Stromal cell of bone marrow (primary cell): Measurements from ENCODE around the gene FGD4.

Source experiments
- DNase-seq: peaks from one replicate; pipeline ENCODE4 v3.0.0-alpha.2; 2012; ENCODE audit warnings: low read depth

FGD4 gene

DNA sequence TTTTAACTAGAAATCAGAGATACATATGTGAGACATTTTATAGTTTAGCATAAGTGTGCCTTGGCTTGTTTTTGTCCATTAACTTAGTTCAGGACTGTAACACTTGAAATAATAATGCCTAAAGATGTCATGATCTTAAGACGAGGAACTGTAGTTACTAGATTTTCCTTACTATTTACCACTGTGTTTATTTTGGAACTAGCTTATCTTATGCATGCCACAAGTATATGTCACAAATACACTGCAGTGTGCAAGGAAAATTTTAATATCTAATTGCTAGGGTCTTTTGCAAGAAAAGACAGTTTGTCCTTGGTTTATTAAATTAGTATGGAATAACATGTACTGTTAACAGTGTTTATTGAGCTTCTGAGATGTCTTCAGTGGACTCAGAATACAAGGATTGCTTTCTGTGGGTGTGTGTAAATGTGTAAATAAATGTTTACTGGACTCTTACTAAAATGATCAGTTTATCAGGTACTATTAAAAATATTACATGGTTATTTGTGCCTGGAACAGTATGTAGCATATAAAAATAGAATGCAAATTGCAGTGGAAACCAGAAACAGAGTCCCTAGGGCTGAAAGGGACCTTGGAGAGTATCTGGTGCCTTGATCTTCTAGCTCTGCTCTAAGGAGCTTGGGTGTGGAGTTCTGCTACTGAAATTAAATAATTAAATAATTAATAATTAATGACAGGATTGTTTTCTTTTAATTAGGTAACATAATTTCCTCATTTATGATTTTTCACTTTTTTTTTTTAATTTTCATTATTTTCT lies 58.1 kb downstream of the FGD4 start:
- peak; percentile 6 for DNase-seq

DNA sequence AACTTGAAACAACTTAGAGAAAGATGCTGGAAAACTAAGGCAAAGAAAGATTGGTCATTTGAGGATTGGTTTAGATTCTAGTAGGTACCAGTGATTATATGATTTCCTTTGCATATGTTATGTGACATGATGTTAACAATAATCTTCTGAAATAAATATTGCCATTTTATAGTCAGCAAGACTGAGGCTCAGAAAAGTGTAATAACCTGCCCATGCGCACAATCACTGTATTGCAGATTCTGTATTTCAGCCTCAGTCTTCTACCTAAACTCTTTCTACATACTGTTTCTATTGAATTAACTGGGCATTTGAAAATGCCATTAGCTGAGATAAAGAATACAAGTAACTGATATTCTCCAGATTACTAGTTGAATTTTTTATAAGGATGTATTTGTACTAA lies 61.3 kb downstream of the FGD4 start:
- DNase-seq = no peak

DNA sequence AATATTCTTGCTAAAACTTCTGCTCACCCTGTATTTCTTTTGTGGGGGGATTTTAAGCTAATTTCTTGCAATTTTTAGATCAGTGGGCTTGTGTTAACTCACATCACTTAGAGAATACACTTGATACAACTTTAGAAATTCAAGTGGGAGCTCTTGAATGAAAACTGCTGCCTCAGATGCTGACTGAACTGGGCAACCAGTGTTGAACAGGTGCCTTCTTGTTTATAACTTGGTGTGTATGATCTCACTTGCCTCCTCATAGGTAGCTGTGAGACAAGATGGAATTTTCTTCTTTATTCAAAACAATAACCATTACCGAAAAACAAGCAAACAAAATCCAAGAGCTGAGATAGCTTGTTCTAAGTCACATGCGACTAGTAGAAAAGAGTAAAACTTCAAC lies 63.5 kb downstream of the FGD4 start:
- no peak for DNase-seq

DNA sequence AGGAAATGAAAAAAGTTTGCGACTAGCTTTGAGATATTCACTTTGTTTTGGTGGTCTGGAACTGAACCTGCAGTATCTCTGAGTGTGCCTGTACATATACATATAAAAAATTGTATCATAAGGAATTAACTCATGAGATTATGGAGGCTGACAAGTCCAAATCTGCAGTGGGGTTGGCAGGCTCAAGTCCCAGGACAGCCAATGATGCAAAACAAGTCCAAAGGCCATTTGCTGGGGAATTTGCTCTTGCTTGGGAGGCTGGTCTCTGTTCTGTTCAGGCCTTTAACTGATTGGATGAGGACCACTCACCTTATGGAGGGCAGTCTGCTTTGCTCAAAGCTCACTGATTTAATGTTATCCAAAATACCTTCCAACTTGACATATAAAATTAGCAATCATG lies 66.8 kb downstream of the FGD4 start:
- no peak for DNase-seq

DNA sequence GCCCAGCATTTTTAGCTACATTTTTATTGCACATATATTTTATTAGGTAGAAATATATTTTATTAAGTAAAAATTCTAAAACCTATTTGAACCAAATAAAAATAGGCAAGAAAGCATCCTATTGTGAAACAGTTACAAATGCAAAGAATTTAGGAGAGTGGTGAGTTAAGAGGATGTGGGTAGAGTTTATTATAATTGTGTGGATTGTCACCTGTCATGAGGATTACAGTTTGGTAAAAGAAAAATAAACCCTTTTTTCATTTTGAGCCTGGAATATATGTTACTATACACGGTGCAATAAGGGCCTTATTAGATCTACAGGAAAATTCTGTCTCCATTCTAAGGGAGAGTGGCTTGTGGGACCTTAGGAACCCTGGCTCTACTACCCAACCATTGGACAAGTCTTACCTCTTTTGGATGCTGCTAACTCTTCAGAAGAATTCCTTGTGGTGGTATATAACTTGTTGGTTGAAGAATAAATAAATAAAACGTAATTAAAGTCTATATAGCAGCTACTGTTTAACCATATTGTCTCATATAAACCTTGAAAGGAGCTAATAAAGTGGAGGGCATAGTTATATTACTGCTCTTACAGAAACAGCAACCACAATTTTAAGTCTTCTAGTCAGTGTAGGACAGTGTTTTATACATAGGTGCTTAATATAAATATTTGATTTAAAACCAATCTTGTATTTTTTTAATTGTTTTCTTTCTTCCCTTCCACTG lies 67.8 kb downstream of the FGD4 start:
- no peak for DNase-seq

DNA sequence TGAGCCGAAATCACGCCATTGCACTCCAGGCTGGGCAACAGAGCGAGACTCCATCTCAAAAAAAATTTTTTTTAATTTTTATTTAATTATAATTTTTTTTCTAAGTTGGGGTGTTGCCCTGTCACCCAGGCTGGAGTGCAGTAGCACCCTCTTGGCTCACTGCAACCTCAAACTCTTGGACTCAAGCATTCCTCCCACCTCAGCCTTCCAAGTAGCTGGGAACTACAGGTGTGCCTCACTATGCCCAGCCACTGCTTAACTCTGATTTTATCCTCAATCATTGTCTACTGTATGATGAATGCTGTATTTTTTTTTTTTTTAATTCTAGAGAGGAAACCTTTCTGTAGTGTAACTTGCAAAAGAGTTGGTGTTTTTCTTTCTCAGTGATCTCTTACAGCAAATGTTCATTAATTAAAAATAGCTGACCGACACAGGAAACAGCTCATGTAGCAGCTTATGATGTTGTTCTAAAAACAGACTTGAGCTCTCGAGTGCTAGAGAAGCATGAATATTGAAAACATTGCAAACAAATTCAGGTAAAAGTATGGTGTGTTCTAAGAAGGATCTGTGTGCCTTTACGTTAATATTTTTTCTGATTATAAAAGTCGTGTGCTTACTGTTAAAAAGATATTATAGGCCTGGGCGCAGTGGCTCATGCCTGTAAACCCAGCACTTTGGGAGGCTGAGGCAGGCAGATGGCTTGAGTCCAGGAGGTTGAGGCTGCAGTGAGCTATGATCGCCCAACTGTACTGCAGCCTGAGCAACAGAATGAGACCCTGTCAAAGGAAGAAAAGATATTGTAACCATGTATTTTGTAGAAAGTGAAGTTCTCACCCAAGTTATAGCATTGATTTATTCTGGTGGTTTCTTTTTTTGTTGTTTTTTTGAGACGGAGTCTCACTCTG lies 68.9 kb downstream of the FGD4 start:
- DNase-seq = no peak

DNA sequence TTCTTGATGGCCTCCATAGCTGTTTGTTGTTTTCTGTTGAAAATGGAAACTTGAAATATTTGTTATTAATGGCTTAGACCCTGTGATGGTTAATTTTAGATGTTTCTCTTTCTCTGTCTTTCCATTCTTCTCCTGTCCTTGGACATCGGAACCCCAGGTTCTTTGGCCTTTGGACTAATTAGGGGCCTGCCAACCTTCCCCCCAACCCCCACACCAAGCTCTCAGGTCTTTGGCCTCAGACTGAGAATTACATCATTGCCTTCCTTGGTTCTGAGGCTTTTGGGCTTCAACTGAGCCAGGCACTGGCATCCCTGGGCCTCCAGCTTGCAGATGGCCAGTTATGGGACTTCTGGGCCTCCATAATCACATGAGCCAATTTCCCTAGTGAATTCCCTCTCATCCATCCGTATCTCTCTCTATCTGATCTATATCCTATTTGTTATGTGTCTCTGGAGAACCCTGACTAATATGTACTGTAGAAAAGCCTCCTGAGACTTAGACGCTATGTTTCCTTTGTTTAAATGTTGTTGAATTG lies 71.6 kb downstream of the FGD4 start:
- no peak for DNase-seq

DNA sequence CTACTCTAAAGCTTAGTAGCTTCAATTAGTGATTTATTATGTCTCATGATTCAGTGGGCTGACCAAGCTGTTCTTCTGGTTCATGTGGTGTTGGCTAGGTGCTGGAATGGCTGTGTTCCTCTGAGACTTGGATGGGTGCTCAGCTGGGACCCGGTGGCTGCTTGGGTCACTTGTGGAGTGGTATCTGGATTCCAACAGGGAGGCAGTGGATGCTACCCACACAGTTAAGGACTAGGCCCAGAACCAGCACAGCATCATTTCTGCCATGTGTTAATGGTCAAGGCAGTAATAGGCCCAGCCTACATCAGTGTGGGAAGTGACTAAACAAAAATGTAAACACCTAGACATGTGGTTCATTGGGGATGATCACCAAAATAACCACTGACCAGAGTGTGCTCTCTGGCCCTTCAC lies 72.2 kb downstream of the FGD4 start:
- no peak for DNase-seq

DNA sequence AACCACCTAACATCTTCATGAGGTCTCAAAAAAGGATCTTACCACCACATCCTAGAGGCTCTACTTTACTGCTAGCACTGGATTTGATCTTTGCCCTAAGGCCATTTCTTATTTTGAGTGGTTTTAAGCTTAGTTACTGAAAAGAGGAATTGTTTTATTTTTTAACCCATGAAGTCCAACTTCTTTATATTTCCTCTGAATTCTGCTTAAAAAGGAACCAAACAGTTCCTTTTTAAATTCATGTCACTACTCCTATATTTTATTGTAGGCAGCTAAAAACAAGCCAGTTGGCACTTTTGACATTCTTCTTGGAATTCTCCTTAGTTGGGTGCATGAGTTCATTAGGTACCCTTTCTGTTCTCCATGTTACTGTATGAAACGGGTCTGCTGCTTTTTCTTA lies 76.4 kb downstream of the FGD4 start:
- DNase-seq = no peak

DNA sequence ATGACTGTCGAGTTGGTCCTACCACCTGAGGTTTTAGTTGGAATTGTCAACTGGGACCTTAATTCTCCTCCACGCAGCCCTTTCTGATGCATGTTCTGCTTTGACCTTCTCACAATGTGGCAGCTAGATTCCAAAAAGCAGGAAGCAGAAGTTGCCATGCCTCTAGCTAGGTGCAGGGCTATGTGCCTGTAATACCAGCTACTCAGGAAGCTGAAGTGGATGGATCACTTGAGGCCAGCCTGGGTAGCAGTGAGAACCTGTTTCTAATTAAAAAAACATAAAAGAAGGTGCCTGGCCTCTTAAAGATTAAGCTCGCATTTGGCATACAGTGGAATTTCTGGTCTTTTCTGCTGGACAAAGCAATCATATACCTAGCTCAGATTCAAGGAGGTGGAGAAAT lies 77.1 kb downstream of the FGD4 start:
- DNase-seq = no peak

DNA sequence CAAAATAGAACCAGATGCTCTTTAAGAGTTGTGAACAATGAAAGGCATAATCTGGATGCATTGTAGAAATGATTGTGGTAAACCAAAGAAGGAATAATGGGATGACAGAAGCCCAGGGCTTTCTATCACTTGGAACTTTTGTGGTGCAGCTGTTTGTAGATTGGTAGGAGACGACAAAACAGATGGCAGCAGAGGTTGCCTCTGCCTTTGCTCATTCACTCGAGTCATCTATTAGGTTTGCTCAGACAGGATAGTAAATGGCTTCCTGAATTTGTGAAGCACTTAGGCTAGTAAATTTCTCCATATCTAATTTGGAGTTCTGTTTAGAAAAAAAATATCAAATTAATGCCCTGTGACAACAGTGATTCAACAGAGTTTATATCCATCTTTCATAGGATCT lies 78.4 kb downstream of the FGD4 start:
- DNase-seq = no peak

DNA sequence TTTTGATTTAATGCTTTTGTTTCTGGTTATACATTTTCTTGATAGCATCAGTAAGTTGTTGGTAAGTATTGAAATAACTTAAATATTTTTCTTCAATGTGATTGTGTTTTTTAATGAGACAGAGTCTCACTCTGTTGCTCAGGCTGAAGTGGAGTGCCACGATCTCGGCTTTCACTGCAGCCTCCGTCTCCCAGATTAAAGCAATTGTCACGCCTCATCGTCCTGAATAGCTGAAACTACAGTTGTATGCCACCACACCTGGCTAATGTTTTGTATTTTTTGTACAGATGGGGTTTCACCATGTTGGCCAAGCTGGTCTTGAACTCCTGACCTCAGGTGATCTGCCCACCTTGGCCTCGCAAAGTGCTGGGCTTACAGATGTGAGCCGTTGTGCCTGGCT lies 78.8 kb downstream of the FGD4 start:
- DNase-seq = no peak

DNA sequence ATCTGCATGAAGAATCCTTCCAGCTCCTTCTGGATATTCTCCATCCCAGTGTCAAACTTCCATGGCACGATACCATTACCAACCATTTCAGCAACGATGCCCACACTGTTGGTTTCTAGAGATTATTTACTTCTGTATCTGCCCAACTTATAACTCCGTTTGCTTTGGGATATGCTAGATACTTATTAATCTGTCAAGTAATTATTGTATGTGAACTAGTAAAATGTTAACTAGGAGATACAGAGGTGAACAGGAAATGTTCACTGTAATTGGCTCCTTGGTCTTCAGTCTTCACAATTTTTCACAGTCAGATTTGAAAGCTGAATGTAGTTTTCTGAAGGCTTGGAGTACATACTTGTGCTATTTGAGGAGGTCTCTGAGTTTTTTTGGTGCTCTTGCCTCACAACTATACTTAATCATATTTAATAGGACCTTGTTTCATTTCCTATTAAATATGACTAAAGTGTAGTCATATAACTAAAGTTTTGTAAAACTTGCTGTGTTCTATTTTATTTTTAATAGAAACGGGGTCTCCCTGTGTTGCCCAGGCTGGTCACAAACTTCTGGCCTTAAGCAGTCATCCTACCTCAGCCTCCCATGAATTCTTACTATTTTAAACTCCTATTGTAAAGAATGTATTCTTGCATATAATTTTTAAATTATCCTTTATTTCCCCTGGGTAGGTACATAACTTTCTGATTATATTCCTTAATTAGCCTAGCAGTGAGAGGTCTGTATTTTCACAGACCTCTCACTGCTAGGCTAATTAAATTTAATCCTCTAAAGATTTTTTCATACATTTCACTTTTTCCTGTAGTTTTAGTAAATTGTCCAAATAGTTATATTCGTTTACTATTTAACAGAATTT lies 79.7 kb downstream of the FGD4 start:
- no peak for DNase-seq

DNA sequence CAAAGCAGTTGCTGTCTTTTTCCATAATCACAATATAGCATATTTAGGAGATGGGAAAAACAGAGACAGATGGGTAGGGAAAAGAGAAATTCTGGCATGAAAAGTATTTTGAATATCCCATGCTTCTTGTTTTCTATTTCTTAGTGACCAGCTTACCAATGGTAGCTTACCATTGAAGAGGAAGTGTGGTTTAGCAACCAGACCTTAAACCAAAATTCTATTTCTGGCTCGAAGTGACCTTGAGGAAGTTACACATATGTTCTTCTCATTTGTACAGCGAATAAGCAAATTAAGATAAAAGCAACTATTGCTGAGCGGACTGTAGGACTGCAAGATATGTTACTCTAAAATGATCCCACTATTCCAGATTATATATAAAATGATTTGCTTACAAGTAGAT lies 82.9 kb downstream of the FGD4 start:
- DNase-seq = no peak

DNA sequence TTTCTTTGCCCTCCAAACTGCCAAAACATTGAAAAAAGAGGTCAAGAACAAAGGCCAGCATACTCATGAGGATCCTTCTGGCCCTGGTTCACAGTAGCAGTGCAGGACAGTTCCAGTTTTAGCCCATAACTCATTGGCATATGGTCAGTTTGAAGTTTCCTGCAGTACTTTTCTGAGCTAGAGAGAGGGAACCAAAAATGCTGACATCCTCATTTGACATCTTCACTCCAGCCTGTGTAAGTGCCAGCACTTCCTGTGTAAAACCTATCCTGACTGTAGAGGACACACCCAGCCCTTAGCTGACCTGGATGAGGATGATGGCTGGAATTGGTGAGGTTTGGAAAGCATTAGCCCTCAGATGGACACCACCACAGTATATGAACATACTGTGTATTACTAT lies 84.1 kb downstream of the FGD4 start:
- no peak for DNase-seq

DNA sequence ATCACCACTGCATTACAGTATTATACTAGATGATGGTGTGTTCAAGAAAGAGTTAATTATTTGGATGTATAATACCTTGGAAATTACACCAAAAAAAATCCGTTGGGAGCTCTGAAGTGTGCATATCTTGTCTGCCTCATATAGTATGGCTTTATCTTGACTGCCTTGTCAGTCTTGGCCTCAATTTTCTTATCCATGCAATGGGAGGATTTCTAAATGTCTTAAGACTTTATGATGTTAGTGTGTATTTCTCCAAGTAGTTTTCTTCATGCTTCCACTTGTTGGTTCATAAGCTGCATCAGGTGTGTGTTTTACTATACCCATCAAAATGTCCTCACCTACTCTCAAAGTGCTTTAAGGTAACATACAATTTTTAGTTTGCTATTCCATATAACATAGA lies 84.6 kb downstream of the FGD4 start:
- no peak for DNase-seq

DNA sequence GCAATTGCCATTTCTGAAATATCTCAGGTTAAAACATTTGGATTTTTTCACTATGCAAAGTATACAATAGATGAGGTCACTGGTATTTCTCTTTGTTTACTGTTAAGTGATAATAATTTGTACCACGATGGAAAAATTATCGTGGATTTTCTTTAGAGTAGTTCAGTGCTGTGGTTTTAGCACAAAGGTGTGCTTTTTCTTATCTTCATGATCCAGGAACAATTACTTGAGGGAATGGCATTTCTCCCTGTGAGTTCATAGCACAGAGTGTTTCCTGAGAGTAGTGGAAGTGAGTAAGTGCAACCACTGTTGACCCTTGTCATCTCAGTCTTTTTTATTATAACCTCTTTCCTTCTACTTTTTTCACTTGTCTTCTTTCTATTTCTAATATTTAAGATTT lies 86.8 kb downstream of the FGD4 start:
- no peak for DNase-seq

DNA sequence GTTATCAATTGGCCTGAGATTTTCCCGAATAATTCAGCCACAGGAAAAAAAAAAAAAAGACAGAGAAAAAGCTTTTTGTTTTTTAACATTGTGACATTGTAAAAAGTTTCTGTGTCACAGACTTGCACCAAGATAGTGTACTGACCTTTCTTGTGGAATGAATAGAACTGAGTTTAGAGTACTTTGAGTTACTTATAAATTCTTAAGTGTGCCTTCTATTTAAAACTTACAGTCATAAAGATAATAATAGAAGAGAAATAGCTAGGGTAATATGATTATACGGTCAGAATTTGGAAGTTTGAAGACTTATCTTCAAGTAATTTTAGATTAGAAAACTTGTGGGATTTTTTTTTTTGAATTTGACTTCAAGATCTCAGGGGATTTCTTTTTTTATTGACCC lies 88.8 kb downstream of the FGD4 start:
- DNase-seq = no peak

DNA sequence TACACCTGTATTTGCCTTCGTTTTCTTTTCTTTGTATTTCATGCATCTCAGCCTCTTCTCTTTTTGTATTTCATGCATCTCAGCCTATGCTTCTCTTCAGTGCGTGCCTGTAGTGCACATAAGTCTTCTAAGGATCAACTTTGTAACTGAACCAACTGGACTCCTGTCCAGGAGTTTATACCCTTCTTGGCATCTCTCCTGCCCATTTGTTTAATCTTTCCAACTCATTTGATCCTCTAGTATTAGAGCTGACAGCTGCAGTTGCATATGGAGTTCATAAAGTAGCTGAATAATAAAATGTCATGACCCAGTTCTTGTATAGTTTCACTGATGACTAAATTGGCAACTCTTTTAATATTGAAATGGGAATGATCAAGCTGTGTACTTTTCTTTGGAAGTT lies 89.7 kb downstream of the FGD4 start:
- DNase-seq = no peak

DNA sequence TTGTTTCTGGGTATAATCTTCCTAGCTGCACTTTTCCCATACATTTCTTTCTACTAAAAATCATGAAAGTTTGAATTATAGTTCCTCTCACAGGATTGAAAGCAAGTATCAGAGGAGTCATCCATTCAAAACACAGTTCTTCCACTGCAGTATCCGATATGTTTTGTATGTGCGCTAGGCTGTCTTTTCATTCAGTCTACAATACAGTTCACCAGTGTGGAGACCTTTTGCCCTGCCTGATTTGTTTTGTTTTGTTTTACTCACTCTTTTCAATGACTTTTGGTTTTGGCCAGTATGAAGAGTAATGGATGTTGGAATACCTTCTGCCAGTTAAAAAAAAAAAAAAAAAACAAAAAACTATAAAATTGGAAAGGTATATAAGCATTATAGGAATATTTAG lies 91.4 kb downstream of the FGD4 start:
- no peak for DNase-seq

DNA sequence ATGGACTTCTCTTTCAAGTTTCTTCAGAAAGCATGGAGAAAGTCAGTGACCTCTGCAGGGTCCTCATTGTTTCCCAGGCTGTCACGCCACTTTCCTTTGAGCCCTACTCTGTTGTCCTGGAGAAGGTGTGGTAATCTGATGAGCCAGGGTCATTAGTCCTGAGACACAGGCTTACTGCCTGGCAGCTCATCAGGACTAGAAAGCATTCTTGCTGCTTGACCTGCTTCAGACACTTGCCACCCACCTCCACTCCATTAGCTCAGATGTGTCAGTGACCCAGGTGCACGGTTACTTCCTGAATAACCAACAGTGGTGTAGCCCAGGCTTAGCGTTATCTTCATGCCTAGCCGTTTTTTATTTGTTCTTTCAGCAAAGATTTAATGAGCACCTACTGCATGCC lies 93.9 kb downstream of the FGD4 start:
- no peak for DNase-seq

DNA sequence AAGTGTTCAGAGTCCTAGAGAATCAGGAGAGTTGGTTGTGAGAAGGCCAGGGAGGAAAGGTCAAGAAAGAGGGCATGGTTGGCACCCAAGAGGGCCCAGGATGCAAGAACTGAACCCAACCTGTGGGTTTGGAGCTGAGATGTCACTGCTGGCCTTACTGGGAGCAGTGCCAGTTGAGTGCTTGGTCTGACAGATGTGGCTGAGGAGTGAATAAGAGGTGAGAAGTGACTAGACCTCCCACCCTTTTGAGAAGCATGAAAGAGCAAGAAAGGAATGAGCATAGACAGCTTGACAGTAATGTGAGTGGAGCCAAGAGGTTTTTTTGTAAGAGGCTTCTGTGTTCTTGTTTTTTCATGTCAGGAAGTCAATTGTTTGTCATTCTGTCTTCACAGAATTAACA lies 95.3 kb downstream of the FGD4 start:
- DNase-seq = no peak
